ENCODE measurements around the gene MCM3.

The MCM3 gene

GRCh38 chr6:52301326-52301725 is 16.8 kb upstream of the MCM3 start:
- no peak for DNase-seq

GRCh38 chr6:52300489-52300931 is 16.0 kb upstream of the MCM3 start:
- DNase-seq = no peak

GRCh38 chr6:52299653-52300052 is 15.1 kb upstream of the MCM3 start:
- DNase-seq = no peak

- DNase-seq = no peak
These were observed 12.9 kb upstream of the MCM3 start for GRCh38 chr6:52297433-52297832.

- DNase-seq = no peak
These were observed 8.5 kb upstream of the MCM3 start for GRCh38 chr6:52293067-52293466.

- DNase-seq = no peak
These were observed 4.3 kb upstream of the MCM3 start for GRCh38 chr6:52288841-52289240.

GRCh38 chr6:52288216-52288615 is 3.7 kb upstream of the MCM3 start:
- no peak for DNase-seq

GRCh38 chr6:52286798-52287432 is 2.4 kb upstream of the MCM3 start:
- DNase-seq = peak; percentile 24

GRCh38 chr6:52285177-52286068 is 881 bp upstream of the MCM3 start:
- DNase-seq = no peak

- DNase-seq = peak; percentile 57
These were observed 447 bp downstream of the MCM3 start for GRCh38 chr6:52284131-52284459.

GRCh38 chr6:52283111-52283510 is 1.4 kb downstream of the MCM3 start:
- DNase-seq = no peak

- no peak for DNase-seq
These were observed 8.4 kb downstream of the MCM3 start for GRCh38 chr6:52276130-52276529.

GRCh38 chr6:52271852-52272460 is 12.6 kb downstream of the MCM3 start:
- DNase-seq = no peak

- peak; percentile 41 for DNase-seq
These were observed 20.6 kb downstream of the MCM3 start for GRCh38 chr6:52263709-52264540.

- no peak for DNase-seq
These were observed 21.8 kb downstream of the MCM3 start for GRCh38 chr6:52262620-52263344.

- DNase-seq = no peak
These were observed 23.3 kb downstream of the MCM3 start for GRCh38 chr6:52261229-52261628.

- no peak for DNase-seq
These were observed 23.9 kb downstream of the MCM3 start for GRCh38 chr6:52260634-52261033.

- DNase-seq = no peak
These were observed 29.1 kb downstream of the MCM3 start for GRCh38 chr6:52255434-52255833.

GRCh38 chr6:52254731-52255378 is 29.7 kb downstream of the MCM3 start:
- no peak for DNase-seq

- no peak for DNase-seq
These were observed 31.0 kb downstream of the MCM3 start for GRCh38 chr6:52253494-52253893.

- DNase-seq = no peak
These were observed 33.4 kb downstream of the MCM3 start for GRCh38 chr6:52251113-52251512.

- no peak for DNase-seq
These were observed 35.5 kb downstream of the MCM3 start for GRCh38 chr6:52249078-52249477.
